SK-N-SH (cell line): ENCODE results near the gene UBAC2. TPM values are rescaled to one million over a fixed set of nuclear protein-coding genes. Genes with fewer than 3 reads are reported as not detected.

ENCODE experiments used
- CTCF ChIA-PET: fragments of 300-600, 350-600 bp; formaldehyde crosslinking; extraction: SDS; loops from one replicate; lab custom pipeline; 2021; lab: Yijun Ruan, JAX
- POLR2A ChIA-PET: fragments of 350-600 bp; sonication (Branson Sonifier 250); formaldehyde crosslinking; extraction: SDS; loops from one replicate; lab custom pipeline; 2020; ENCODE audit warnings: antibody characterized with exemption, inconsistent platforms; lab: Yijun Ruan, JAX
- DNase-seq: peaks from one replicate; pipeline ENCODE4 v3.0.0; 2012
- H2AFZ ChIP-seq: fragments of 200-600 bp; sonication (generic); 2 replicates; pipeline ENCODE4 v1.8.1; 2016; ENCODE audit warnings: antibody characterized with exemption, mild to moderate bottlenecking, low read depth
- H3F3A ChIP-seq: fragments of 200-600 bp; sonication (generic); replicated peaks from 2 replicates; pipeline ENCODE3; 2016; ENCODE audit warnings: antibody characterized with exemption, mild to moderate bottlenecking; ENCODE audit not compliant: insufficient read depth
- H3K27ac ChIP-seq, 2 experiments: fragments of 200-500 bp in 1 of 2; fragments of 200-600 bp in 1 of 2; sonication (Bioruptor generic) in 1 of 2; sonication (generic), shearing (Covaris generic) in 1 of 2; 2 replicates each; pipeline versions ENCODE4 v1.5.1 to v1.6.1; 2014 to 2016; ENCODE audit warnings: low read depth in 2 of 2, inconsistent platforms in 1 of 2, low read length in 1 of 2, mild to moderate bottlenecking in 1 of 2, mixed read lengths in 1 of 2
- H3K27me3 ChIP-seq: fragments of 200-600 bp; sonication (generic), shearing (Covaris generic); 2 replicates; pipeline ENCODE4 v1.6.1; 2016; ENCODE audit warnings: mixed run types; ENCODE audit not compliant: insufficient read depth
- H3K36me3 ChIP-seq, 2 experiments: fragments of 200-500 bp in 1 of 2; fragments of 200-600 bp in 1 of 2; sonication (Bioruptor generic) in 1 of 2; sonication (generic) in 1 of 2; replicated peaks in 1 of 2; 2 replicates each; pipeline versions ENCODE3 to v1.5.1; 2014 to 2016; ENCODE audit warnings: low read length in 1 of 2, mild to moderate bottlenecking in 1 of 2; ENCODE audit not compliant: insufficient read depth in 2 of 2, control insufficient read depth in 1 of 2
- H3K4me1 ChIP-seq, 2 experiments: fragments of 200-500 bp in 1 of 2; fragments of 200-600 bp in 1 of 2; sonication (Bioruptor generic) in 1 of 2; sonication (generic), shearing (Covaris generic) in 1 of 2; 2 replicates each; pipeline versions ENCODE4 v1.5.1 to v1.6.1; 2014 to 2016; ENCODE audit warnings: low read depth in 1 of 2, low read length in 1 of 2, mixed run types in 1 of 2; ENCODE audit not compliant: insufficient read depth in 2 of 2, control insufficient read depth in 1 of 2
- H3K4me2 ChIP-seq: fragments of 200-600 bp; sonication (generic), shearing (Covaris generic); 2 replicates; pipeline ENCODE4 v1.6.1; 2017; ENCODE audit warnings: mixed run types
- H3K4me3 ChIP-seq, 2 experiments: fragments of 200-500 bp in 1 of 2; fragments of 200-600 bp in 1 of 2; sonication (Bioruptor generic) in 1 of 2; sonication (generic), shearing (Covaris generic) in 1 of 2; 2 replicates each; pipeline versions ENCODE4 v1.5.1 to v1.8.1; 2014 to 2016; ENCODE audit warnings: low read depth in 2 of 2, inconsistent platforms in 1 of 2, low read length in 1 of 2, mild to moderate bottlenecking in 1 of 2, mixed read lengths in 1 of 2, moderate library complexity in 1 of 2
- H3K79me2 ChIP-seq: fragments of 200-600 bp; sonication (generic); 2 replicates; pipeline ENCODE4 v1.8.1; 2017; ENCODE audit warnings: mild to moderate bottlenecking; ENCODE audit not compliant: insufficient read depth
- H3K9ac ChIP-seq: fragments of 200-600 bp; sonication (generic); 2 replicates; pipeline ENCODE4 v1.6.1; 2017; ENCODE audit warnings: mixed run types
- H3K9me2 ChIP-seq: fragments of 200-600 bp; sonication (generic); 2 replicates; pipeline ENCODE4 v1.6.1; 2017; ENCODE audit warnings: mixed run types
- H3K9me3 ChIP-seq: fragments of 200-600 bp; sonication (generic); 2 replicates; pipeline ENCODE4 v1.6.1; 2017; ENCODE audit warnings: mixed run types, mild to moderate bottlenecking, moderate library complexity
- H4K20me1 ChIP-seq: fragments of 200-600 bp; sonication (generic); 2 replicates; pipeline ENCODE4 v1.6.1; 2017; ENCODE audit warnings: mild to moderate bottlenecking, mixed run types; ENCODE audit not compliant: insufficient read depth
- ELF1 ChIP-seq: IDR thresholded peaks from 2 replicates; pipeline ENCODE4 v1.4.0; 2012
- EP300 ChIP-seq, 2 experiments: IDR thresholded peaks; 2 replicates each; pipeline versions ENCODE4 v1.4.0 to v1.6.1; 2012; ENCODE audit warnings: borderline replicate concordance in 1 of 2, low read depth in 1 of 2, low read length in 1 of 2
- EZH2phosphoT487 ChIP-seq: fragments of 200-600 bp; sonication (generic); IDR thresholded peaks from 2 replicates; pipeline ENCODE4 v1.6.1; 2017; ENCODE audit warnings: low read depth, mixed run types, mild to moderate bottlenecking, antibody characterized with exemption, moderate library complexity, borderline replicate concordance
- FOSL2 ChIP-seq: IDR thresholded peaks from 2 replicates; pipeline ENCODE4 v1.4.0; 2012; ENCODE audit warnings: low read depth, mild to moderate bottlenecking, moderate library complexity, borderline replicate concordance
- GABPA ChIP-seq: IDR thresholded peaks from 2 replicates; pipeline ENCODE4 v1.4.0; 2012; ENCODE audit warnings: low read depth, mild to moderate bottlenecking
- GATA2 ChIP-seq: sonication (generic); formaldehyde crosslinking; IDR thresholded peaks from 2 replicates; pipeline ENCODE4 v1.5.0; 2020; ENCODE audit warnings: mild to moderate bottlenecking, missing genetic modification reagents
- IRF3 ChIP-seq: fragments of 150-350 bp; IDR thresholded peaks from 2 replicates; pipeline ENCODE4 v1.6.1; 2016; ENCODE audit warnings: mild to moderate bottlenecking, low read depth, low read length
- JUND ChIP-seq: IDR thresholded peaks from 2 replicates; pipeline ENCODE4 v1.4.0; 2012
- MEF2A ChIP-seq: IDR thresholded peaks from 2 replicates; pipeline ENCODE4 v1.4.0; 2012; ENCODE audit warnings: low read depth, borderline replicate concordance
- MXI1 ChIP-seq: IDR thresholded peaks from 2 replicates; pipeline ENCODE4 v1.6.1; 2012; ENCODE audit warnings: mild to moderate bottlenecking, low read depth, low read length, improper control_type of control experiment
- NFIC ChIP-seq: IDR thresholded peaks from 2 replicates; pipeline ENCODE4 v1.4.0; 2012; ENCODE audit warnings: borderline replicate concordance
- NRF1 ChIP-seq: IDR thresholded peaks from 2 replicates; pipeline ENCODE4 v1.6.1; 2012; ENCODE audit warnings: low read depth, mild to moderate bottlenecking, low read length
- POLR2AphosphoS5 ChIP-seq: IDR thresholded peaks from 2 replicates; pipeline ENCODE4 v1.6.1; 2012; ENCODE audit warnings: low read depth, low read length
- RCOR1 ChIP-seq: fragments of 150-350 bp; IDR thresholded peaks from 2 replicates; pipeline ENCODE4 v1.6.1; 2017; ENCODE audit warnings: antibody characterized with exemption, low read length
- RXRA ChIP-seq: IDR thresholded peaks from 2 replicates; pipeline ENCODE4 v1.4.0; 2012; ENCODE audit warnings: low read depth, mild to moderate bottlenecking, borderline replicate concordance
- SIN3A ChIP-seq: IDR thresholded peaks from 2 replicates; pipeline ENCODE4 v1.6.1; 2012; ENCODE audit warnings: low read depth, mild to moderate bottlenecking, low read length, moderate library complexity, borderline replicate concordance
- SMC3 ChIP-seq: IDR thresholded peaks from 2 replicates; pipeline ENCODE4 v1.6.1; 2012; ENCODE audit warnings: low read depth, low read length, improper control_type of control experiment
- TCF12 ChIP-seq: IDR thresholded peaks from 2 replicates; pipeline ENCODE4 v1.4.0; 2012
- TEAD4 ChIP-seq: IDR thresholded peaks from 2 replicates; pipeline ENCODE4 v1.4.0; 2012; ENCODE audit warnings: mild to moderate bottlenecking, borderline replicate concordance; ENCODE audit not compliant: insufficient read depth
- USF1 ChIP-seq: IDR thresholded peaks from 2 replicates; pipeline ENCODE4 v1.4.0; 2012; ENCODE audit warnings: low read depth, borderline replicate concordance
- USF2 ChIP-seq: fragments of 150-350 bp; IDR thresholded peaks from 2 replicates; pipeline ENCODE4 v1.6.1; 2017; ENCODE audit warnings: antibody characterized with exemption, low read length, low read depth, borderline replicate concordance
- ZBTB33 ChIP-seq: IDR thresholded peaks from 2 replicates; pipeline ENCODE4 v1.4.0; 2012; ENCODE audit warnings: low read depth, borderline replicate concordance
- WGBS: methylation state at CpG from one replicate; pipeline ENCODE4 v1.1.6; 2017; ENCODE audit warnings: low lambda C conversion rate; 5-methylcytosine and 5-hydroxymethylcytosine counted together
- polyA plus RNA-seq, 3 experiments: library from polyadenylated mRNA; depleted of rRNA; stranded (reverse); fragments of >200 nt; gene quantifications; 2 replicates each; pipeline ENCODE4 v1.2.3, GENCODE V29; 2012

Gene UBAC2
- polyA plus RNA-seq, 1 of the 3 experiments (the other 2 are of a cell fraction): 79.0 TPM

- no peak overlapping the region for H2AFZ ChIP-seq
- H3F3A ChIP-seq: no peaks in the 10 kb centered on the region
- H3K79me2 ChIP-seq: no peaks in the 10 kb centered on the region
- no peak for TF ChIP-seq MXI1
- TF ChIP-seq USF1: no peak
- no peak for TF ChIP-seq EP300 (IDR thresholded peaks at IDR 0.05; ENCODE audit: borderline replicate concordance in 1 of 2, low read depth in 1 of 2, low read length in 1 of 2)
- no peak for TF ChIP-seq POLR2AphosphoS5
- TF ChIP-seq RCOR1: no peak
- TF ChIP-seq GATA2: no peak
- TF ChIP-seq ELF1: no peak
- no peak for TF ChIP-seq RXRA
- no peak for TF ChIP-seq MEF2A
- no peak for TF ChIP-seq SIN3A
- no peak for TF ChIP-seq JUND
- no peak for DNase-seq
- no peaks in the 10 kb centered on the region for H4K20me1 ChIP-seq
- 98% methylated on average over 11 of the region's 11 CpGs for WGBS
- no peaks in the 10 kb centered on the region for H3K9me2 ChIP-seq
- POLR2A ChIA-PET: no interaction called here
- H3K4me3 ChIP-seq: no peak overlapping the region
- H3K4me2 ChIP-seq: no peak overlapping the region
- H3K36me3 ChIP-seq: peaks cover under 1 to 47% of the 10 kb centered on the region in 2 experiments
- CTCF ChIA-PET: interaction anchor here (1.0 kb wide), 1 partner anchor 13 kb away, joined by 3 read pairs; no protein-coding TSS in a partner anchor
- no peaks in the 10 kb centered on the region for H3K9me3 ChIP-seq
- no peak overlapping the region for H3K27ac ChIP-seq
- H3K4me1 ChIP-seq: peaks cover 0 to 7% of the 10 kb centered on the region in 2 experiments; a peak in 1 of 4 replicates
- no peak overlapping the region for H3K9ac ChIP-seq
- H3K27me3 ChIP-seq: no peaks in the 10 kb centered on the region
These were observed 145.8 kb downstream of the UBAC2 start for GRCh38 chr13:99346335-99347042.

- no peaks in the 10 kb centered on the region for H3K27me3 ChIP-seq
- CTCF ChIA-PET: interaction anchor here (1.0 kb wide), 1 partner anchor 89 kb away, joined by 3 read pairs; no protein-coding TSS in a partner anchor
- peaks cover 0 to 7% of the 10 kb centered on the region in 2 experiments; a peak in 1 of 4 replicates for H3K4me1 ChIP-seq
- peaks cover 0 to 38% of the 10 kb centered on the region in 2 experiments for H3K36me3 ChIP-seq
- no peaks in the 10 kb centered on the region for H3K79me2 ChIP-seq
- H3K9me3 ChIP-seq: no peaks in the 10 kb centered on the region
- DNase-seq: no peak
- no peaks in the 10 kb centered on the region for H3K9me2 ChIP-seq
- no peak overlapping the region for H3K9ac ChIP-seq
- no peaks in the 10 kb centered on the region for H3F3A ChIP-seq
- POLR2A ChIA-PET: no interaction called here
- H4K20me1 ChIP-seq: no peaks in the 10 kb centered on the region
- H3K4me2 ChIP-seq: no peak overlapping the region
- H2AFZ ChIP-seq: no peak overlapping the region
- TF ChIP-seq NRF1 (no peak), SMC3 (no peak), TEAD4 (no peak), USF2 (no peak), TCF12 (no peak), FOSL2 (no peak), MEF2A (no peak), NFIC (no peak), ZBTB33 (no peak), GABPA (no peak), ELF1 (no peak), POLR2AphosphoS5 (no peak), EP300 (IDR thresholded peaks at IDR 0.05; ENCODE audit: borderline replicate concordance in 1 of 2, low read depth in 1 of 2, low read length in 1 of 2) (no peak), GATA2 (no peak), RCOR1 (no peak), EZH2phosphoT487 (no peak), IRF3 (no peak)
- TF ChIP-seq, all 33 proteins: peak for 0
- Histone ChIP-seq H3K4me3 (no peak overlapping the region), H3K27ac (no peak overlapping the region)
- 95% methylated on average over 6 of the region's 6 CpGs for WGBS
These were observed 146.8 kb downstream of the UBAC2 start for GRCh38 chr13:99347335-99347878.
